ENCODE data around the gene GPSM3.
"Not testable (repeated sequence)": the region's sequence is repeated elsewhere in the genome, so short reads cannot be mapped to it uniquely, and the experiment has no call there.

The GPSM3 gene

DNA sequence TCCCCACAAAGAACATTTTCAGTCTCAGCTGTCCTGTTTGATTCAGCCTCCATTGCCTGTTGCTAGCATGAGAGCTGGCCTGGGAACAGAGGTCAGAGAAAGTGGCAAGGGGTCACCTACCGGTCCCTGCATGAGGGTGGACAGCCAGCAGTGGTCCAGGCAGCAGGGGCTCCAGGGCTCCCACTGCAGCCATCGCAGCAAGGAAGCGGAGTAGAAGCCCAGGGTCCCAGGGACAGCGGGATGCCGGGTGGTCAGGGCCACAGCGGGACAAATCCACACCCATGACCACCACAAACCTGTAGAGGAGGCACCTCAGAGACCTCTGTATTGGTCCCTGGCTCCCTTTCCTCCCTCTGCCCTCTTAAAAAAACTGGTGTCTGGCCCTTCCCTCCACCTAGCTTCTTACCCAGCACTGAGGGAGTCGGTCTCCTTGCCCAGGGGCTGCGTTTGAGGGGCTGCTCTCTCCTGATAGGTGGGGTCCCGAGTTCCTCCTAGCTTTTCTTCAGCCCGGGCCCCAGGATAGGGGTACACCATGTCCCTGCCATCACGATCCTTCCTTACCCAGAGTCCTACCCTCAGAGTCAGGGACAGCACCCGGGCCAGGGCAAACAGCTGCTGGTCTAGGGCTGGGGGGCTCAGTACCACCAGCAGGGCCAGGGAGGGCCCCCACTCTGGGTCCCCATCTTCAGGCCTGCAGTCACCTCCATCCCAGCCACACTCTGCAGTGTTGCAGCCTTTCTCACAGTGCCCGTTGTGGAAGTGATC, 8.4 kb upstream of the GPSM3 start:
- DNase-seq: no peak

DNA sequence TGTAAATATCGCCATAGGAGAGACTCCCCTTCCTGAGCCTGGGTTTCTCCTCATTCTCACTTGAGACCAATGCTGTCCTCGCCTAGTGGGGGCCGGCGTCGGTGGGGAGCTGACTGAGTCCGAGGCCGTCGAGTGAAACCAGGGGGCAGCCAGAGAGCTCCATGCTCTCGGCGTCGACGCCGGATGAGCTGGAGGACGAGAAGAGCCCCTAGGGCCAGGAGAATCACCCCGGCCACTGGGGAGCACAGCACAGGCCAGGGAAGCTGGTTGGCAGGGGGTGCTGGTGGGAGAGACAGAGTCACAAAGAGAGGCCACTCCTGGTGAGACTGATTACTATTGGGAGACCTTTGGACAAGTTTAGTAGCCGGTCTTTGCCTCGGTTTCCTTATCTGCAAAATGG, 6.4 kb upstream of the GPSM3 start:
- no peak for DNase-seq

DNA sequence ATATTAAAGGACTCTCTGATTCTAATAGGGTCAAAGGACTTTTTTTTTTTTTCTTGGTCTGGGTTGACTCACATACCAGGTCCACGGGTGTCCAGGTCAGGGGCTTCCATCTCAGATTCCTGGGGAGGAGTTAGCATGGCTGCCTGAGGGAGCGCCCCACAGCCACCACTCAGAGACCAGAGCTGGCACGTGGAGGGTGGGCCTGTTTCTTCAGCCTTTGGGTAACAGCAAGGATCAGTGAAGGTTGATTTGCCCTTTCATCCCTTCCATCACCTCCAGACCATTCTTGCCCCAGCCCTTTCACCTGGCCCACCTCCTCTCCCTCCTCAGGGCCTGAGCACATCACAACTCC, 5.9 kb upstream of the GPSM3 start:
- DNase-seq: no peak

DNA sequence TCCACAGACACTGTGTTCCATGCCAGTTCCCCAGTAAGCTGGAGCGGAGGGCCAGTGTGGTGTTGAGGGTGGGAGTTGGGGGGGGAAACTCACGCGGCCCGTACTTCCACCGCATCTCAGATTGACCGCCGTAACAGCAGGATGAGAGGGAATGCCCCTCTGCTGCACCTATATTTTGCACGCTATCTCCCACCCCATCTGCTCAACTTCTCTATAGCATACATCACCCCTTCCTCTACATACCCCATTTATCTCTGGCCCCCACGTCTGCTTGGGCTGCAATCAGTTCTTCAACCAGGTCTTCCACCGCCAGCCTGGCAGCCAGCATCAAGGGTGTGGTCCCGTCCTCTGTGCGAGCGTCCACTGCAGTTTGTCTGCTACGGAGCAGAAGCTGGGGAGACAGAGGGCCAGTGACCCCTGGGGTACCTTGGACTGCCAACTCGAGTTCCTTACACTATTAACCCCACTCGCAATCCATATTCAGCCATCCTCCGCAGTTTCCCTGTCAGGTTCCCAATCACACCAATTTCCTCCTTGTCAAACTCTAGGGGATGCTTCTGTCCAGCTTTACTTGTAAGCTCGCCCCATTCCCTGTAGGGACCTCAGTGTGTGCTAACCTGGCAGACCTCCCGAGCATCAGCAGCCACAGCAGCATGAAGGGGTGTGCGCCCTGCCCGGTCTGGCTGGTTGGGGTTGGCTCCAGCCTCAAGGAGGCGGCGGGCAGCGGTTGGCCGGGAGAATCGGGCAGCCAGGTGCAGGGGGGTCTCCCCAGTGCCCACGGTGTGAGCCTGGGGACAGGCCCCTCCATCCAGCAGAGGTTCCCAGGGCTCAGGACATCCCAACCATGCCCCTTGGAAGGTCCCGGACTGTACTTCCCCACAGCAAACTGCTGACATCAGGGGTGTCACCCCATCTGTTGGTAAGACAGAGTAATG, 4.5 kb upstream of the GPSM3 start:
- DNase-seq: peak in 1 of 2 experiments; percentile 63

DNA sequence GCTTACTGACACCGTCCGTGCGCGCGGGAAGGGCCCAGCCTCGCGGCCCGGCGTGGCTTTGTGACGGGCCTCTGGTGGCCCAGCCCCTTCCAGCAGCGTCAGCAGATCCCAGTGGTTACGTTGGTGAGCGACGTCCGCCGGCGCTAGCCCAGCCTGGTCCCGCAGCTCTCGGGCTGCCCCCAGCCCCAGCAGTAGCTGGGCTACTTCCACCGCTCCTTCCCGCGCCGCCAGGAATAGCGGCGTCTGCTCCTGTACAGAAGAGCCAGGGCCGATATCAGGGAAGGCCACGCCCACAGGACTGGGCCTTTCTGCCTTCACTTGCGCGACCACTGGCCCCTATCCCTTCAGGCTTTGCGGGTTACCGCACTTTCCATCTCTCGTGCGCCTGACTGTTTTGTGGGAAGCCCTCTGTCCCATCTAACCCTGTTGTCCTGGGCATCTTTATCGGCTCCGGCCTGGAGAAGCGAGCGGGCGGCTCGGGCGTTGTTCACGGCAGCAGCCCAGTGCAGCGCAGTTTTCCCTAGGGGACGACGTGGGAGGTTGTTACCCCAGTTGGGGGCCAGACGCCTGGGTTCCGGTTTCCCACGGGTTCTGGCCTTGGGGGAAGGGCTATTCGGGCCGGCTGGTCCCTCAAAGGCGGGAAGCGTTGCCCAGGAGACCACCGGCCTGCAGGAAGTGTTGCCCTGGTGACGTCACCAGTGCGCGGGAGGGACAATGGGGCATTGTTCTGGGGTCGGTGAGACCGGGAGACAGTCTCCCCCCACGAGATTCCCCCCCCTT, 3.6 kb upstream of the GPSM3 start:
- DNase-seq: peak; percentile 89 to 94

DNA sequence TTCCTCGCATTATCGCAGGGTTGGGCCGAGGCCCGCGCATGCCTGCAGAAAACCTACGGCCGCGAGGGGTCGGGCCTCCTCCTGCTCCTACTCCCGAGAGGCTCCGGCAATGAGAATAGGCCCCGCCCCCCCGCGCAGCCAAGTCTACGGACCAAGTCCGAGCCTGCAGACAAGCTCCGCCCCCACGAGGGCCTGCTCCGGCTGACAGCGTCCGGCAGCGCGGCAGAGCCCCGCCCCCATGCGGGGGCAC, 3.1 kb upstream of the GPSM3 start:
- peak; percentile 99 to 100 for DNase-seq

DNA sequence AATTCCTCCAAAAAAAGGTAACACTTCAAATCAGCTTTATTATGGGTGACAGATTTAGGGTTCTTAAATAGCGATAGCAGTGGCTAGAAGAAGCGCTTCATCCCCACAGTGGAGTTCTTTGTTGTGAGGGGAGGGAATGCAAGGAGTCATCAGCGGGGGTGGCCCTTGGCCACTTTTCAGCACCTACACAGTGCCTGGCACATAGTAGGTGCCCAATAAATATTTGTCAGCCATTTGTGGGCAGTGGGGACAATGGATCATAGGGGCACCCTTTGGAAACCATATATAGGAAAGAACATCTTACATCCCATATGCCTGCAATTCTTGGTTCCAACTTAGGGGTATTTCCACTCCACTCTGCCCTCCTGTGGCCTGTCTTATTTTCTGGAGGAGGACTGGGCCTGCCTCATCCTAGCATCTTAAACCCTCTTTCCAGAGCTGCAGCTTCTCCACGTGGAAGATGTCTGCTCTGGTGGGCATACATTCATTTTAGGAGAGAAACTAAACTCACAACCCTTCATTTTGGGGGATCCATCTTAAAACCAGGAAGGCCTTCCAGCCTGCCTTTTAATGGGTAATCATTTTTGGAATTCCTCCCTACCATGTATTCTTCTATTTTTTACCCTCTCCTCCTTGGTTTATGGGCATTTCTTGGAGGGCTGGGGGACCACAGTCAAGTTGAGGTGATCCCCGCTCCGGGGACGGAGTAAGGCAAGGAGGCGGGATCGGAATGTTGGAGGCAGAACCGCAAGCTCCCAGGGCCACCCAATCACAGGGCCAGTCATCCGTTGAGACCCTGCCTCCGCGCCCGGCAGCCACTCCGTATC, 2.6 kb upstream of the GPSM3 start:
- DNase-seq: peak; percentile 20 to 43

DNA sequence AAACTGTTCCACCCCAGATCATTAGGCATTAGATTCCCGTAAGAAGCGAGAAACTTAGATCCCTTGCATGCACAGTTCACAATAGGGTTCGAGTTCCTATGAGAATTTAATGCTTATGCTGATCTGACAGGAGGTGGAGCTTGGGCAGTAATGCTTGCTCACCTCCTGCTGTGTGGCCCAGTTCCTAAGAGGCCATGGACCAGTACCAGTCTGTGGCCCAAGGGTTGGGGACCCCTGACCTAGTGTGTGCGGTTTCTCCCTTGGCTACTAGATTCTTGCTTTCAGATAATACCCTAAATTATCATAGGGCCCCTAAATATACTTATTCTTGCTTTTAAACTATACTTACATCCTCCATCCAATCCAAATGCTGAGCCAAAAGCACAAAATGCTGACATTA, 1.9 kb upstream of the GPSM3 start:
- DNase-seq: no peak

DNA sequence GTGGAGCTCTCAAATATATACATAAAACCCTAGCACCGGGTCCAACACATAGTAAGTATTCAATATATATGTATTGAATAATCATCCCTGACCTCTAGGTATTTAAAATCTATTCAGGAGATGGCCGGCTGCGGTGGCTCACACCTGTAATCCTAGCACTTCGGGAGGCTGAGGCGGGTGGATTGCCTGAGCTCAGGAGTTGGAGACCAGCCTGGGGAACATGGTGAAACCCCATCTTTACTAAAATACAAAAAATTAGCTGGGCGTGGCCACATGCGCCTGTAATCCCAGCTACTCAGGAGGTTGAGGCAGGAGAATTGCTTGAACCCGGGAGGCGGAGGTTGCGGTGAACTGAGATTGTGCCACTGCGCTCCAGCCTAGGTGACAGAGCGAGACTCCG, 653 bp upstream of the GPSM3 start:
- not testable (repeated sequence) for DNase-seq

DNA sequence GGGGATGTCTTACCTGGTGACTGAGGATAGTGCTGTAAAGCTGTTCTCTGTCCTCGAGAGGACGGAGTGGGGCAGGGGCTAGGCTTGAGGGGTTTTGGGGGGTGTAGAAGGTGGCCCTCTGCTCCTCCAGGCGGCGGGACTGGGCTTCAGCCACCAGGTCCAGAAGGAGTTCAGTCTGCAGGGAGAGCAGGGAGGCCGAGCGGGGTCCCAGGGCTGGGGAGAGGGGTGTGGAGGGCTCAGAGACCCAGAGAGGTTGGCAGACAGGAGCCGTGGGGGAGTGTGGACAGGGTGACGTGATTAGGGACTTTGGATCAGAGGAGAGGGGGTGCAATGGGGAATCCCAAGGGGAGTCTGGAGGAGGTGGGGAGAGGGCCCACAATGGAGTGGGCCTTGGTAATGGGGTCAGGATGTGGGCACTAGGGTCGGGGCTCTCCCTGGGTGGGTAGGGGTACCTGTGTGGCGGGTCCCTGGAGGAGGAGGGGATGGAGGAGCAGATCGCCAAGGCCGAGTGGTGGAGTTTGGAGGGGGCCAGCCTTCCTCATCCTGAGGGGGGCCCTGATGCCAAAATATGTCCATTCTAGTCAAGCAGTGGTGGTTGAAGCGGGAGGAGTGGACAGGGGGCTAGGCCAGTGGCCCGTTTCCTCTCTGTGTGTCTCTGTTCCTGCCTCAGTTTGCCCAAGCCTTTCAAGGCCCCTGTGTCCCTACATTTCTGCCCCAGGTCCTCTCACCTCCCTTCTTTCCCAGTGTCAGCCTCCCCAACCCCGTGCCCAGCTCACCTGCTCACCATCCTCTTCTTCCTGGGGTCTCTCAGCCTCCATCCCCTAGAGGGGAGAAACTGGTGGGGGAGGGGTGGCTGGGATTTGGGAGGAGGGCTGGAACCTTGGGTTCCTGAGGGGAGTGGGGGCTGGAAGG, 491 bp downstream of the GPSM3 start:
- DNase-seq: no peak

DNA sequence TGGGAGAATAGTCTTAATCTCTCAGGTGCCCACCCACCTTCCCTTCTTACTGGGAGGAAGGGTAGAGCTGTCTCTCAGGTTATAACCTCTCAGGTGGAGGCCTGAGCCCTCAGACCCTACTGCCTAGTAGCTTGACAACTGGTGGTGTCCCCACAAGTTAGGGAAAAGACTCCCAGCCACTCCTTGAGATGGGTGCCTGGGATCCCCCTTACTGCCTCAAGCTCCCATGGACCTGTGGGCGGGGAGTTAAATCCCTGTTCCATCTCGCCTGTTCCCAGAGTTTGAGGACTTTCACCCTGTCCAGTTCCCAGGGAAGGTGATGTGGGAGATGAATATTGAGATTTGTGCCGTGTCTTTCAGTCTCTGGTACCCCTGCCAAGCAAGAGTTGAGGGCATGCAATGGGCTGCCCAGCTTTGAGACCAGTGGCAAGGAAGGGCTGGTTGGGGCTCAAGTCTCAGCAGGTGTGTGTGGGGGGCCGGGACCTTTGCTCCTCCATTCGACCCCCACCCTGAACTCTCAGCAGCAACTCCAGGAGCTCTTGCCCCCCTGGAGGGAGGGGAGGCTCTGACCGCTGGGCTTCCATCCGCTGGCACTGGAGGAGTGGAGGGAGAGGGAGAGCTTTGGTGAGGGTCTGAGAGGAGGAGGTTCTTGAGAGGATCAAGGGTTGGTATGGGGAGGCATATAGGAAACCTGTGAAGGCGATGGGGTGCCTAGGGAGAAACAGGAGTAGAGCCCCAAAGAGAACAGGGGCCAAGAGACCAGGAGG, 1.3 kb downstream of the GPSM3 start:
- no peak for DNase-seq

DNA sequence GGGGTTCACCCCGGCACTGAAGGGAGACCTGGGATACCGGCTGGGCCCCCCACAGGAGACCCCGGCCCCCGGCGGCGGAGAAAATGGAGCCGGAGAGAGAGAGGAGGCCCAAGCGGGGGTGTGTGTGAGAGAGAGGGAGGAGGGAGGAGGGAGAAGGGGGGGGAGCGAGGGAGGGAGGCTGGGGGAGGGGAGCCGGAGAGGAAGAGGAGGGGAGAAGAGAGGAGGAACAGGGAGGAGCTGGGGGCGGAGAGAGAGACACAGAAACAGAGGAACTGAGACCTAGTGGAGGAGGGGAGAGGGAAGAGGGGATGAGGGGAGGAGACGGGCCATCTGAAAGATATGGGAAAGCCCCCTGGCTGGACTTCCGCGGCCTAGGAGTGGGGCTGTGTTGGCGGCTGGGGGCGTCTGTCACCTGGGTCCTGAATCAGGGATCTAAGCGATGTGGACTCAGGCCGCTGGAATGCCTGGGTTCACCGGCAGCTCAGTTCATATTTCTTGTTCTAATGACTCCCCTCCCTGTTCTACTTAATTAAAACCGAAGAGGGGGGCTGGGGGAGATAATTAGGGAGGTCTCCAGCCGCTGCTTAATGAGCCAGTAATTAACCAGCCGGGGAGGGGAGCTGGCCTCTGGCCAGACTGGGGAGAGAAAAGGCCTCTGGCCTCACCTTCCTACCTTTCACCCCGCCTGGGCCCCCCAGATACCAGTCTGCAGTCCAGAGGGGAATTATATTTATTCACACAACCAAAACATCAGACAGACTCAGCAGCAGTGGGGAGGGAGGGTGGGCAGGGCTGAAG, 2.2 kb downstream of the GPSM3 start, which contains the start of gene PBX2:
PBX2 (minus strand) TSS at position 149 of the 798 bp plus-strand sequence. CDS start 287 bp downstream, outside the sequence.
- peak; percentile 66 to 91 for DNase-seq

DNA sequence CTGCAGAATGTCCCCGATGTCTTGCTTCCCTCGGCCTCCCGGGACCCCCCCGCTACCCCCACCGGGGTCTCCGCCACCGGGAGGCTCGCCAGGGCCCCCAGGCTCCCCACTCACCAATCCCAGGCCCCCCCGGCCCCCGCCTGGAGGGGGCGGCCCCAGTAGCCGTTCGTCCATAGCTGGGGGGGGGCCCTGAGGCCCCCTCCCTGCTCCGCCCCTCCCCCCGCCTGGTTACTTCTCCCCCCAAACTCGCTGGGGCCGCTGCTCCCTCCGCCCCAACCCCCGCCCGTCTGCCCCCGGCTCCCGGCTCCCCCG, 2.7 kb downstream of the GPSM3 start:
- DNase-seq: peak in 1 of 2 experiments; percentile 46

DNA sequence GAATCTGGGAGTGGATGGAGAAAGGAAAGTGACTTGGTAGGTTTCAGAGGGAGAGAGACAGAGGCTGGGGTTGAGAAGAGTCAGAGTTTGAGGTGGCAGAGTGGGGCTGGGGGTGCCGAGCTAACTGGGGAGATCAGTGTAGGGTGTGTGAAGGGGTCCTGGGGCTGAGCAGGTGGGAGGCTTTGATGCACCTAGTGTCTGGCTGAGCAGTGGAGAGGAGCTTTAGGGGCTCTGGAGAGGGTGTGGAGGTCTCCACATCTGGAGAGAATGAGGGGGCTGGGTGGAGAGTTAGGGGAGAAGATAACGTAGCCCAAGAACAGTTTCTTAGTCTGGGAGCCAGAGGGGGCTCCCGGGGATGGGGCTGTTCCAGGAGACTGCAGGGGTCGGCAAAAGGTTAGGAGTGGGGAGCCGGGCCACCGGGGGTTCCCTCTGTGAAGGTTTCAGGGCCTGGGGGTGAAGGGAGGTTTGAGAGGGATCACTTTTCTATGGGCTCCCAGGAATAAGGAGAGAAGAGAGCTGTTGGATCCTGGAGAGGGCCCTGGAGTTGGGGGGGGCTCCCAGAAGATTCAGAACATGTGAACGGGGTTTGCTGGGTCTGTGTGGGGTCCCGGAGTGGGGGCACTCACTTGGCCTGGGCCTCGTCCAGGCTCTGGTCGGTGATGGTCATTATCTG, 3.2 kb downstream of the GPSM3 start:
- no peak for DNase-seq

DNA sequence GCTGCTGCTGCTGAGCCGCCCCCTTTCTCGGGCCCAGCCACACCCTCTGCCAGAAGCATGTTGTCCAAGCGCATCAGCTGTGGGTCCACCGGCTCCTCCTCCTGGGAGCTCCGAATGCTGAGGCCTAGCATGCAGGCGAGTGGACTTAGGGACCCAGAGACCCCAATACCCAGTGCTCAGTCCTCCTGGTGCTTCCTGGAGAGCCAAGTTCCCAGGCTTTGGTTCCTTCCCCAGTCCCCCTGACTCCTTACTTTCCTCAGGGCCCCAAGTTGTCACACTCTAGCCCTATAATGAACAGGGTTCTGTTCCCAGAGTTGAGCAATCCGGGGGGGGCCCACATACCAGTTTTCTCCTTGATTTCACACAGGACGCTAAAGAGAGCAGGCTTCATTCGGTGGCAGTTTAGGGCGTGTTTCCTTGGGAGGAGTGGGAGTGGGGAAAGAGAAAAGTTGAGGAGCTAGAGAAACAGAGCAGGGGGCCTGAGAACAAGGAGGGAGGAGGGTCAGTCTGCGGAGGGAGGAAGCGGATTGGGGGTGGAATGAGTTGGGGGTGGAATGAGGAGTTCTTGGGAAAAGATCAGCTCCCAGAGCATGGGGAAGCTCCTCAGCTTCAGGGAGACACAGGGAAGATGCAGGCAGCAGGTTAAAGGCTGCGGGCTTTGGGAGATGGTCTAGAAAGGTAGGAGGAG, 3.9 kb downstream of the GPSM3 start:
- no peak for DNase-seq

DNA sequence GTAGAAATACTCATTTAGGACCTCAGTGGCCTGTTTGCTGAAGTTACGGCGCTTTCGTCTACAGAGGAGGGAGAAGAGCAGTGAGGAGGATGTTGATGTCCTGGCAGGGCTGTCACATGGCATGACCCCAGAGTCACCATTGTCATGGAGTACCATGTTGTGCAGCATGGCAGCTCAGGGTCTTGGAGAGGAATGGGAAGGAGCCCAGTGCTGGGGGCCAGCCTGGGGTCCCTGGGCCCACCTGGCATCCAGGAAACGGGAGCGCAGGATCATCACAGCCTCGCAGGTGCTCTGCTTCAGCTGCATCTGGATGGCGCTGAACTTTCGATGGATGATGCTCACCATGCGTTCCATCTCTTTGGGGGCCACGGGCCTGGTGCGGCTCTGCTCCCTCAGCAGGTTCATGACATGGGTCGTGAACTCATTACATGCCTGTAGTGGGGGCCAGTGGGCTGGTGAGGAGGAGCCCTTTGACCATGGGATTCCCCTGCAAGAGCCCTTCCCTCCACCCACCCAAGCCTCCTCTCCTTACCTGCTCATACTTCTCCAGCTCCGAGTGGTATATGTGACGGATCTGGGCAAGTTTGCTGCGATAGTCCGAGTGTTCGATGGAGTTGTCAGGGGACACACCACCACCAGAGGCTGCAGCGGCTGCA, 4.6 kb downstream of the GPSM3 start:
- DNase-seq: not testable (repeated sequence)

DNA sequence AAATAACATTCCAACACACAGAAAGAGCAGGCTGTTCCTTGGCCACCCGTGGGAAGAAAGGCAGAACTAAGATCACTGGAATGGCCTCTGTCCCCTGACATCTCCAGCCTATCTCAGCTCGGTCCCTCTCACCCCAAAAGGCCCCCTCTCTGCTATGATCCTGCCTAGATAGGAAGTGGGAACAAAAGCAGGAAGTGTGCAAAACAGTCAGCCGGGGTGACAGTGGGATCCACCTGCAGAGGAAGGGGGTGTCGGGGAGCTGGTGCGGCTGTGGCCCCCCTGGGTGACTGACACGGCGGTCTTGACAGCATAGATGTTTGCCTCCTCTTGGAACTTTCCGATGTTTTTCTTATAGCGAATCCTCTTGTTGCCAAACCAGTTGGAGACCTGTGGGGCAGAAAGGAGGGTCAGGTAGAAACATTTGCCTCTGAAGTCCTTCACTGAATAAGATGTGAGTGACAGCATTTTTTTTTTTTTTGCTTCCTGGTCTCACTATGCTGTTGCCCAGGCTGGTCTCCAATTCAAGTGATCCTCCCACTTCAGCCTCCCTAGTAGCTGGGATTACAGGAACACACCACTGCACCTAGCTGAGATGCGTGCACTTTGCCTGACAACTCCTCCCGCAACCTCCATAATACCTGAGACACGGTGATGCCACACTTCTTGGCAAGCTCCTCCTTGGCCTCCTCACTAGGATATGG, 5.3 kb downstream of the GPSM3 start:
- no peak for DNase-seq
